Mesothelial cell of epicardium (in vitro differentiated cells): ENCODE data around the gene GDF11. TPM values are rescaled to one million over a fixed set of nuclear protein-coding genes. Genes with fewer than 3 reads are reported as not detected.
A peak's percentile ranks its signal among the peaks of the same experiment; 100 is the strongest.

Experiments
- DNase-seq, 2 experiments: peaks; one replicate each; pipeline ENCODE4 v3.0.0; 2021; ENCODE audit warnings: low spot score in 2 of 2; ENCODE audit not compliant: unreplicated experiment in 2 of 2
- H3K27ac Mint-ChIP-seq: 2 replicates; pipeline ENCODE4 v1.8.0; 2021; ENCODE audit warnings: mixed read lengths
- H3K27me3 Mint-ChIP-seq: 2 replicates; pipeline ENCODE4 v1.8.0; 2021; ENCODE audit warnings: low read depth, mixed read lengths
- H3K36me3 Mint-ChIP-seq: 2 replicates; pipeline ENCODE4 v1.8.0; 2021; ENCODE audit warnings: mixed read lengths
- H3K4me1 Mint-ChIP-seq: 2 replicates; pipeline ENCODE4 v1.8.0; 2021; ENCODE audit warnings: mixed read lengths
- H3K4me3 Mint-ChIP-seq: 2 replicates; pipeline ENCODE4 v1.8.0; 2021; ENCODE audit warnings: mild to moderate bottlenecking, moderate library complexity, mixed read lengths
- H3K9me3 Mint-ChIP-seq: 2 replicates; pipeline ENCODE4 v1.8.0; 2021; ENCODE audit warnings: mixed read lengths
- CTCF ChIP-seq: fragments of 200-600 bp; sonication (generic); IDR thresholded peaks from one replicate; pipeline ENCODE4 v1.5.0; 2021; ENCODE audit warnings: antibody characterized with exemption; ENCODE audit not compliant: unreplicated experiment
- total RNA-seq: library from RNA; stranded (reverse); gene quantifications from 3 replicates; pipeline ENCODE4 v1.2.1, GENCODE V29; 2021

The GDF11 gene
- total RNA-seq, 1 donor from 2014 or later: 18.1 TPM

GRCh38 chr12:55733021-55733555, 9.8 kb upstream of the GDF11 start:
- Mint-ChIP-seq H3K27me3 (no peaks in the 10 kb centered on the region), H3K4me1 (peaks cover 30% of the 10 kb centered on the region), H3K9me3 (no peaks in the 10 kb centered on the region), H3K36me3 (no peaks in the 10 kb centered on the region), H3K4me3 (no peak overlapping the region), H3K27ac (no peak overlapping the region)
- no peak for DNase-seq
- TF ChIP-seq CTCF: no peak

GRCh38 chr12:55733858-55734257, 9.1 kb upstream of the GDF11 start:
- Mint-ChIP-seq H3K4me3 (no peak overlapping the region), H3K4me1 (peaks cover 34% of the 10 kb centered on the region), H3K9me3 (no peaks in the 10 kb centered on the region), H3K27ac (no peak overlapping the region), H3K27me3 (no peaks in the 10 kb centered on the region), H3K36me3 (no peaks in the 10 kb centered on the region)
- TF ChIP-seq CTCF: no peak
- no peak for DNase-seq

GRCh38 chr12:55734595-55734994, 8.3 kb upstream of the GDF11 start:
- Mint-ChIP-seq H3K27ac (no peak overlapping the region), H3K27me3 (no peaks in the 10 kb centered on the region), H3K36me3 (no peaks in the 10 kb centered on the region), H3K4me3 (no peak overlapping the region), H3K4me1 (peaks cover 33% of the 10 kb centered on the region), H3K9me3 (no peaks in the 10 kb centered on the region)
- DNase-seq: no peak
- TF ChIP-seq CTCF: no peak

GRCh38 chr12:55736076-55736475, 6.8 kb upstream of the GDF11 start:
- no peaks in the 10 kb centered on the region for H3K27me3 Mint-ChIP-seq
- H3K36me3 Mint-ChIP-seq: no peaks in the 10 kb centered on the region
- TF ChIP-seq CTCF: no peak
- no peak for DNase-seq
- no peaks in the 10 kb centered on the region for H3K9me3 Mint-ChIP-seq
- no peak overlapping the region for H3K27ac Mint-ChIP-seq
- H3K4me1 Mint-ChIP-seq: peaks cover 21% of the 10 kb centered on the region
- no peak overlapping the region for H3K4me3 Mint-ChIP-seq

- peak; percentile 67 for TF ChIP-seq CTCF
- Mint-ChIP-seq H3K27me3 (no peaks in the 10 kb centered on the region), H3K27ac (peak overlapping the region; percentile 91), H3K9me3 (no peaks in the 10 kb centered on the region), H3K4me3 (peak overlapping the region; percentile 75), H3K4me1 (peaks cover 24% of the 10 kb centered on the region), H3K36me3 (no peaks in the 10 kb centered on the region)
- peak in 1 of 2 experiments; percentile 57 for DNase-seq
Observed at GRCh38 chr12:55736780-55737580, 5.9 kb upstream of the GDF11 start.
